HepG2 (cell line): ENCODE measurements around the gene CCDC148. TPM values are rescaled to one million over a fixed set of nuclear protein-coding genes. Genes with fewer than 3 reads are reported as not detected.

Experiments used
- ARID3A ChIP-seq: IDR thresholded peaks from 2 replicates; pipeline ENCODE4 v1.6.1; 2012; ENCODE audit warnings: low read depth, low read length, improper control_type of control experiment
- ARID5B ChIP-seq: IDR thresholded peaks from 2 replicates; pipeline ENCODE4 v1.4.0; 2020; ENCODE audit warnings: mild to moderate bottlenecking, missing genetic modification reagents
- BHLHE40 ChIP-seq: IDR thresholded peaks from 2 replicates; pipeline ENCODE4 v1.6.1; 2011; ENCODE audit warnings: low read length, improper control_type of control experiment
- BRF2 ChIP-seq: sonication (generic); formaldehyde crosslinking; IDR thresholded peaks from 2 replicates; pipeline ENCODE4 v1.8.1; 2022; ENCODE audit warnings: mild to moderate bottlenecking, missing genetic modification reagents
- CBFB ChIP-seq: sonication (generic); formaldehyde crosslinking; IDR thresholded peaks from 2 replicates; pipeline ENCODE4 v1.4.0; 2020; ENCODE audit warnings: missing genetic modification reagents
- ETV6 ChIP-seq: sonication (generic); formaldehyde crosslinking; conservative IDR thresholded peaks from 2 replicates; pipeline ENCODE4 v1.4.0; 2020; ENCODE audit warnings: missing genetic modification reagents
- FOXJ3 ChIP-seq: sonication (generic); formaldehyde crosslinking; IDR thresholded peaks from 2 replicates; pipeline ENCODE4 v1.4.0; 2020; ENCODE audit warnings: missing genetic modification reagents, mild to moderate bottlenecking, borderline replicate concordance
- MAFK ChIP-seq, 2 experiments: IDR thresholded peaks in 1 of 2; conservative IDR thresholded peaks in 1 of 2; 2 replicates each; pipeline ENCODE4 v1.6.1; 2011; ENCODE audit warnings: improper control_type of control experiment in 2 of 2, low read length in 2 of 2
- NR2F2 ChIP-seq: IDR thresholded peaks from 2 replicates; pipeline ENCODE4 v1.6.1; 2012; ENCODE audit warnings: low read depth, inconsistent platforms, borderline replicate concordance
- RFXANK ChIP-seq: IDR thresholded peaks from 2 replicates; pipeline ENCODE4 v1.6.1; 2016
- SALL1 ChIP-seq: sonication (generic); formaldehyde crosslinking; IDR thresholded peaks from 2 replicates; pipeline ENCODE4 v1.8.0; 2022; ENCODE audit warnings: mild to moderate bottlenecking, missing genetic modification reagents
- ZNF362 ChIP-seq: sonication (generic); formaldehyde crosslinking; IDR thresholded peaks from 2 replicates; pipeline ENCODE4 v1.4.0; 2020; ENCODE audit warnings: missing genetic modification reagents, mild to moderate bottlenecking, borderline replicate concordance
- ZNF615 ChIP-seq: sonication (generic); formaldehyde crosslinking; IDR thresholded peaks from 2 replicates; pipeline ENCODE4 v1.5.0; 2020; ENCODE audit warnings: mild to moderate bottlenecking, missing genetic modification reagents, borderline replicate concordance
- ZNF737 ChIP-seq: sonication (generic); formaldehyde crosslinking; IDR thresholded peaks from 2 replicates; pipeline ENCODE4 v1.5.0; 2020; ENCODE audit warnings: missing genetic modification reagents, mild to moderate bottlenecking, borderline replicate concordance
- polyA plus RNA-seq, 8 experiments: library from polyadenylated mRNA; depleted of rRNA in 3 of 8; stranded (reverse) in 7 of 8; unstranded in 1 of 8; fragments of >200 nt; fragmentation: Illumina TruSeq in 4 of 8; extraction: Trizol in 4 of 8; gene quantifications; 2 replicates each; pipeline versions ENCODE4 v1.2.1 to v1.2.3, GENCODE V29; 2011 to 2016; ENCODE audit warnings: low read depth in 4 of 8, missing spikeins in 1 of 8, mixed read lengths in 1 of 8; ENCODE audit not compliant: insufficient read depth in 1 of 8
- total RNA-seq, 5 experiments: library from RNA; depleted of rRNA; stranded (reverse); fragments of >200 nt; fragmentation: Illumina TruSeq; extraction: Trizol; gene quantifications; 2 replicates each; pipeline ENCODE4 v1.2.3, GENCODE V29; 2016; ENCODE audit warnings: low read depth in 1 of 5

The CCDC148 gene
- total and polyA plus RNA-seq, 2 of the 13 experiments (the other 11 are each of a cell fraction or from before 2014, with no cell fraction given): 0.30 to 0.49 TPM

- TF ChIP-seq ARID3A (peak; percentile 82), NR2F2 (no peak), ZNF362 (CRISPR knock-in tag) (no peak), ARID5B (CRISPR knock-in tag) (0 out of 2 replicates have a peak, but pooled peaks have one; percentile 11), SALL1 (CRISPR knock-in tag) (no peak), MAFK (conservative IDR thresholded peaks at IDR 0.05 in 1 of 2, IDR thresholded peaks at IDR 0.05 in 1 of 2; ENCODE audit: low read length in 2 of 2) (0 out of 4 replicates have a peak, but pooled peaks of 1 of the 2 experiments have one; percentile 12), ZNF615 (CRISPR knock-in tag) (no peak), BRF2 (CRISPR knock-in tag) (no peak), CBFB (CRISPR knock-in tag) (no peak), FOXJ3 (CRISPR knock-in tag) (peak; percentile 31; the same call in 1 of the 2 replicates), ETV6 (CRISPR knock-in tag) (no peak), BHLHE40 (no peak), RFXANK (CRISPR knock-in tag) (no peak), ZNF737 (CRISPR knock-in tag) (no peak)
Measured at GRCh38 chr2:158464426-158465281, 8.1 kb upstream of the CCDC148 start (continued).
